Astrocyte of the cerebellum (primary cell): ENCODE measurements around the gene CRLF3.

Experiments
- DNase-seq: peaks from one replicate; pipeline ENCODE4 v3.0.0-alpha.2; 2011; ENCODE audit warnings: low read depth
- H3K4me3 ChIP-seq: 2 replicates; pipeline ENCODE4 v1.5.1; 2011; ENCODE audit warnings: mild to moderate bottlenecking, low read depth, low read length, moderate library complexity
- CTCF ChIP-seq: IDR thresholded peaks from 2 replicates; pipeline ENCODE4 v1.5.1; 2012; ENCODE audit warnings: low read length, low read depth, moderate library complexity, mild to moderate bottlenecking; ENCODE audit errors: missing control alignments
- in situ Hi-C: cut with HindIII; loops from 2 replicates; pipeline ENCODE4 v1.10.0; 2017; ENCODE audit warnings: low sequenced_read_pairs

The CRLF3 gene

GRCh38 chr17:30812218-30813177, 12.0 kb downstream of the CRLF3 start:
- H3K4me3 ChIP-seq, result no peak overlapping the region
- in situ Hi-C loops, result no loop called here
- peak; percentile 28 for DNase-seq
- TF ChIP-seq CTCF, result no peak

- no peak for DNase-seq
- in situ Hi-C loops, result no loop called here
- no peak overlapping the region for H3K4me3 ChIP-seq
- no peak for TF ChIP-seq CTCF
Measured at GRCh38 chr17:30809867-30810266, 14.6 kb downstream of the CRLF3 start.

GRCh38 chr17:30808785-30809286, 15.7 kb downstream of the CRLF3 start:
- in situ Hi-C loops, result no loop called here
- no peak overlapping the region for H3K4me3 ChIP-seq
- no peak for TF ChIP-seq CTCF
- no peak for DNase-seq

GRCh38 chr17:30807896-30808295, 16.6 kb downstream of the CRLF3 start:
- TF ChIP-seq CTCF, result no peak
- no peak overlapping the region for H3K4me3 ChIP-seq
- DNase-seq, result no peak
- in situ Hi-C loops, result no loop called here

GRCh38 chr17:30805944-30806456, 18.5 kb downstream of the CRLF3 start:
- H3K4me3 ChIP-seq, result no peak overlapping the region
- in situ Hi-C loops, result no loop called here
- no peak for DNase-seq
- TF ChIP-seq CTCF, result peak; percentile 10

GRCh38 chr17:30801671-30802070, 22.8 kb downstream of the CRLF3 start:
- in situ Hi-C loops, result no loop called here
- DNase-seq, result no peak
- no peak overlapping the region for H3K4me3 ChIP-seq
- TF ChIP-seq CTCF, result no peak
